WTC11 (cell line): ENCODE measurements around the gene BCL2L11. TPM values are rescaled to one million over a fixed set of nuclear protein-coding genes. Genes with fewer than 3 reads are reported as not detected.

ENCODE experiments used
- ATAC-seq: fragments of 200-7000 bp; cut with Tn5 transposase; 2 replicates; pipeline ENCODE4 v1.10.0; 2021; ENCODE audit warnings: mild to moderate bottlenecking, moderate library complexity
- CTCF ChIA-PET: fragments of 300-600 bp; sonication (Branson Sonifier 250); formaldehyde crosslinking; loops from one replicate; lab custom pipeline; 2021; ENCODE audit warnings: antibody characterized with exemption; lab: Charles Lee
- POLR2A ChIA-PET: fragments of 350-600 bp; sonication (Branson Sonifier 250); formaldehyde crosslinking; loops from one replicate; lab custom pipeline; 2021; ENCODE audit warnings: antibody characterized with exemption; lab: Charles Lee
- DNase-seq: peaks from one replicate; pipeline ENCODE4 v3.0.0; 2021; ENCODE audit warnings: low spot score
- H3K27ac Mint-ChIP-seq: 2 replicates; pipeline ENCODE4 v1.8.0; 2021; ENCODE audit warnings: mixed read lengths
- H3K27me3 Mint-ChIP-seq: 2 replicates; pipeline ENCODE4 v1.8.0; 2021; ENCODE audit warnings: low read depth, mild to moderate bottlenecking, moderate library complexity, mixed read lengths
- H3K36me3 Mint-ChIP-seq: 2 replicates; pipeline ENCODE4 v1.8.0; 2021; ENCODE audit warnings: mixed read lengths
- H3K4me1 Mint-ChIP-seq: 2 replicates; pipeline ENCODE4 v1.8.0; 2022; ENCODE audit warnings: mixed read lengths
- H3K4me3 Mint-ChIP-seq: 2 replicates; pipeline ENCODE4 v1.8.0; 2021; ENCODE audit warnings: mild to moderate bottlenecking, moderate library complexity, mixed read lengths
- H3K9me3 Mint-ChIP-seq: 2 replicates; pipeline ENCODE4 v1.8.0; 2021; ENCODE audit warnings: mixed read lengths
- ARID4B ChIP-seq: sonication (generic); formaldehyde crosslinking; IDR thresholded peaks from 2 replicates; pipeline ENCODE4 v1.8.0; 2023; ENCODE audit warnings: missing genetic modification reagents, mild to moderate bottlenecking, borderline replicate concordance
- E2F5 ChIP-seq: sonication (generic); formaldehyde crosslinking; IDR thresholded peaks from 2 replicates; pipeline ENCODE4 v1.8.1; 2022; ENCODE audit warnings: mild to moderate bottlenecking, moderate library complexity, missing genetic modification reagents
- ESRRA ChIP-seq: sonication (generic); formaldehyde crosslinking; IDR thresholded peaks from 2 replicates; pipeline ENCODE4 v1.8.1; 2022; ENCODE audit warnings: mild to moderate bottlenecking, missing genetic modification reagents, borderline replicate concordance
- MXD4 ChIP-seq: fragments of 250-450 bp; sonication (Bioruptor Pico); IDR thresholded peaks from 2 replicates; pipeline ENCODE4 v1.8.0; 2021; ENCODE audit warnings: mild to moderate bottlenecking, moderate library complexity, borderline replicate concordance
- NFYB ChIP-seq: sonication (generic); formaldehyde crosslinking; conservative IDR thresholded peaks from 2 replicates; pipeline ENCODE4 v1.8.0; 2022; ENCODE audit warnings: low read depth, missing genetic modification reagents
- PRRX2 ChIP-seq: fragments of 250-450 bp; sonication (Bioruptor Pico); IDR thresholded peaks from 2 replicates; pipeline ENCODE4 v1.8.0; 2021; ENCODE audit warnings: mild to moderate bottlenecking
- RELA ChIP-seq: sonication (generic); formaldehyde crosslinking; IDR thresholded peaks from 2 replicates; pipeline ENCODE4 v1.8.1; 2022; ENCODE audit warnings: missing genetic modification reagents, mild to moderate bottlenecking, borderline replicate concordance
- SMAD3 ChIP-seq: sonication (generic); formaldehyde crosslinking; IDR thresholded peaks from 2 replicates; pipeline ENCODE4 v1.8.0; 2022; ENCODE audit warnings: missing genetic modification reagents, mild to moderate bottlenecking, borderline replicate concordance
- ZNF121 ChIP-seq: sonication (generic); formaldehyde crosslinking; IDR thresholded peaks from 2 replicates; pipeline ENCODE4 v1.8.0; 2023; ENCODE audit warnings: missing genetic modification reagents
- ZNF138 ChIP-seq: sonication (generic); formaldehyde crosslinking; conservative IDR thresholded peaks from 2 replicates; pipeline ENCODE4 v1.8.1; 2022; ENCODE audit warnings: mild to moderate bottlenecking, moderate library complexity, missing genetic modification reagents
- ZNF281 ChIP-seq: sonication (generic); formaldehyde crosslinking; IDR thresholded peaks from 2 replicates; pipeline ENCODE4 v1.8.0; 2023; ENCODE audit warnings: mild to moderate bottlenecking, missing genetic modification reagents
- ZNF317 ChIP-seq: sonication (generic); formaldehyde crosslinking; IDR thresholded peaks from 2 replicates; pipeline ENCODE4 v1.8.1; 2023; ENCODE audit warnings: low read depth, mild to moderate bottlenecking, moderate library complexity, missing genetic modification reagents, borderline replicate concordance
- total RNA-seq: library from RNA; stranded (reverse); gene quantifications from 3 replicates; pipeline ENCODE4 v1.2.3, GENCODE V29; 2021
- TF ChIP-seq, protein P1 (sequence below): sonication (generic); formaldehyde crosslinking; IDR thresholded peaks from 2 replicates; pipeline ENCODE4 v1.8.1; 2022; ENCODE audit warnings: missing genetic modification reagents, borderline replicate concordance
- TF ChIP-seq, protein P2 (sequence below): sonication (generic); formaldehyde crosslinking; IDR thresholded peaks from 2 replicates; pipeline ENCODE4 v1.8.1; 2022; ENCODE audit warnings: low read depth, missing genetic modification reagents, borderline replicate concordance

The BCL2L11 gene
- total RNA-seq, 1 experiment from 2014 or later = 19.3 TPM

DNA sequence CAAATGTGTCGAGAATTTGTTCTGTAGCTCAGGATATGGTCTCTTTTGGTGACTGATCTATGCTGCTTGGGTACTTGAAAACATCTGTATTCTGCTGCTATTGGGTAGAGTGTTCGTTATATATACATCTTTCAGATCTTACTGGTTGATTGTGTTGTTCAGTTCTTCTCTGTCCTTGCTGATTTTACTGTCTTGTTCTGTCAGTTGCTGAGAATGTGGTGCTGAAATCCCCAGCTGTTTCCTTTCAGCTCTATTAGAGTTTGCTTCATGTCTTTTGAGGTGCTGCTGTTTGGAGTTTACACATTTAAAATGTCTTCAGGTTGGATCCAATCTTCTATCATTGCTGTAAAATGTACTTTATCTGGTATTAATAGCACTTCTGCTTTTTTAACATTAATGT lies 12.9 kb downstream of the BCL2L11 start:
- TF ChIP-seq, protein P1, sequence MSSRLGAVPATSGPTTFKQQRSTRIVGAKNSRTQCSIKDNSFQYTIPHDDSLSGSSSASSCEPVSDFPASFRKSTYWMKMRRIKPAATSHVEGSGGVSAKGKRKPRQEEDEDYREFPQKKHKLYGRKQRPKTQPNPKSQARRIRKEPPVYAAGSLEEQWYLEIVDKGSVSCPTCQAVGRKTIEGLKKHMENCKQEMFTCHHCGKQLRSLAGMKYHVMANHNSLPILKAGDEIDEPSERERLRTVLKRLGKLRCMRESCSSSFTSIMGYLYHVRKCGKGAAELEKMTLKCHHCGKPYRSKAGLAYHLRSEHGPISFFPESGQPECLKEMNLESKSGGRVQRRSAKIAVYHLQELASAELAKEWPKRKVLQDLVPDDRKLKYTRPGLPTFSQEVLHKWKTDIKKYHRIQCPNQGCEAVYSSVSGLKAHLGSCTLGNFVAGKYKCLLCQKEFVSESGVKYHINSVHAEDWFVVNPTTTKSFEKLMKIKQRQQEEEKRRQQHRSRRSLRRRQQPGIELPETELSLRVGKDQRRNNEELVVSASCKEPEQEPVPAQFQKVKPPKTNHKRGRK (CRISPR knock-in tag) = no peak
- TF ChIP-seq PRRX2 (CRISPR knock-in tag) = no peak
- TF ChIP-seq, protein P2, sequence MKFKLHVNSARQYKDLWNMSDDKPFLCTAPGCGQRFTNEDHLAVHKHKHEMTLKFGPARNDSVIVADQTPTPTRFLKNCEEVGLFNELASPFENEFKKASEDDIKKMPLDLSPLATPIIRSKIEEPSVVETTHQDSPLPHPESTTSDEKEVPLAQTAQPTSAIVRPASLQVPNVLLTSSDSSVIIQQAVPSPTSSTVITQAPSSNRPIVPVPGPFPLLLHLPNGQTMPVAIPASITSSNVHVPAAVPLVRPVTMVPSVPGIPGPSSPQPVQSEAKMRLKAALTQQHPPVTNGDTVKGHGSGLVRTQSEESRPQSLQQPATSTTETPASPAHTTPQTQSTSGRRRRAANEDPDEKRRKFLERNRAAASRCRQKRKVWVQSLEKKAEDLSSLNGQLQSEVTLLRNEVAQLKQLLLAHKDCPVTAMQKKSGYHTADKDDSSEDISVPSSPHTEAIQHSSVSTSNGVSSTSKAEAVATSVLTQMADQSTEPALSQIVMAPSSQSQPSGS (CRISPR knock-in tag) = no peak
- TF ChIP-seq SMAD3 (CRISPR knock-in tag) = no peak
- TF ChIP-seq E2F5 (CRISPR knock-in tag) = no peak
- no peak for TF ChIP-seq ZNF281
- TF ChIP-seq NFYB (CRISPR knock-in tag) = no peak
- no peak for TF ChIP-seq ZNF138 (CRISPR knock-in tag)
- no peak for TF ChIP-seq ESRRA (CRISPR knock-in tag)
- TF ChIP-seq ZNF121 (CRISPR knock-in tag) = no peak
- TF ChIP-seq ZNF317 (CRISPR knock-in tag) = no peak
- no peak for TF ChIP-seq MXD4 (CRISPR knock-in tag)
- no peak for TF ChIP-seq RELA (CRISPR knock-in tag)
- TF ChIP-seq ARID4B (CRISPR knock-in tag) = no peak
- DNase-seq = no peak
- Mint-ChIP-seq H3K36me3 (peaks cover 26% of the 10 kb centered on the region), H3K4me3 (no peak overlapping the region), H3K27me3 (no peaks in the 10 kb centered on the region), H3K27ac (no peak overlapping the region; the same call in 1 of the 2 replicates), H3K9me3 (no peaks in the 10 kb centered on the region), H3K4me1 (peaks cover 18% of the 10 kb centered on the region)
- ATAC-seq = no peak
- POLR2A ChIA-PET = interaction anchor here (1.4 kb wide), 1 partner anchor 13 kb away, joined by 5 read pairs; the partner anchor contains the start of gene BCL2L11
- CTCF ChIA-PET = interaction anchor here (1.0 to 1.5 kb wide), 3 partner anchors 13 to 109 kb away, joined by 3 to 6 read pairs (median 3); partner anchors contain the start of gene BCL2L11
